Fibroblast of lung (primary cell): ENCODE data around the gene HERC2. TPM values are rescaled to one million over a fixed set of nuclear protein-coding genes. Genes with fewer than 3 reads are reported as not detected.
"Not testable (repeated sequence)": the region's sequence is repeated elsewhere in the genome, so short reads cannot be mapped to it uniquely, and the experiment has no call there.

Experiments
- DNase-seq, 2 donors: peaks; one replicate each; pipeline versions ENCODE4 v3.0.0 to v3.0.0-alpha.2; 2010; ENCODE audit warnings: low read depth in 2 of 2
- H2AFZ ChIP-seq: 2 replicates; pipeline ENCODE4 v1.5.1; 2012; ENCODE audit warnings: low read length, control low read depth, inconsistent platforms
- H3K27ac ChIP-seq: 2 replicates; pipeline ENCODE4 v1.5.1; 2011; ENCODE audit warnings: low read length, control low read depth; ENCODE audit not compliant: insufficient read depth
- H3K27me3 ChIP-seq: 2 replicates; pipeline ENCODE4 v1.5.1; 2011; ENCODE audit warnings: mild to moderate bottlenecking, low read length; ENCODE audit not compliant: control insufficient read depth, insufficient read depth
- H3K36me3 ChIP-seq: 2 replicates; pipeline ENCODE4 v1.5.1; 2011; ENCODE audit warnings: low read length; ENCODE audit not compliant: control insufficient read depth, insufficient read depth
- H3K4me1 ChIP-seq: 2 replicates; pipeline ENCODE4 v1.5.1; 2011; ENCODE audit warnings: low read length; ENCODE audit not compliant: control insufficient read depth, insufficient read depth; ENCODE audit errors: extremely low read depth
- H3K4me2 ChIP-seq: 2 replicates; pipeline ENCODE4 v1.5.1; 2011; ENCODE audit warnings: low read length, control low read depth; ENCODE audit not compliant: insufficient read depth; ENCODE audit errors: extremely low read depth
- H3K4me3 ChIP-seq, 4 experiments: fragments of 200-600 bp in 1 of 4; sonication (generic) in 1 of 4; replicated peaks in 1 of 4; 2 replicates each; pipeline ENCODE4 v1.5.1; 2011 to 2016; ENCODE audit warnings: low read length in 4 of 4, low read depth in 3 of 4, mild to moderate bottlenecking in 3 of 4, control low read depth in 2 of 4, inconsistent platforms in 1 of 4, mixed read lengths in 1 of 4; ENCODE audit not compliant: insufficient read depth in 1 of 4; ENCODE audit errors: control extremely low read depth in 1 of 4
- H3K79me2 ChIP-seq: 2 replicates; pipeline ENCODE4 v1.5.1; 2012; ENCODE audit warnings: mild to moderate bottlenecking, low read length, inconsistent platforms; ENCODE audit not compliant: control insufficient read depth, insufficient read depth
- H3K9ac ChIP-seq: 2 replicates; pipeline ENCODE4 v1.5.1; 2011; ENCODE audit warnings: mild to moderate bottlenecking, low read length, control low read depth; ENCODE audit not compliant: insufficient read depth
- H3K9me3 ChIP-seq: 2 replicates; pipeline ENCODE4 v1.5.1; 2012; ENCODE audit warnings: low read depth, low read length; ENCODE audit not compliant: control insufficient read depth, insufficient read depth
- H4K20me1 ChIP-seq: 2 replicates; pipeline ENCODE4 v1.5.1; 2011; ENCODE audit warnings: low read length; ENCODE audit not compliant: control insufficient read depth, insufficient read depth; ENCODE audit errors: extremely low read depth
- CTCF ChIP-seq, 2 donors: IDR thresholded peaks in 1 of 2; conservative IDR thresholded peaks in 1 of 2; 1 replicate in 1 of 2; 2 replicates in 1 of 2; pipeline ENCODE4 v1.5.1; 2011 to 2012; ENCODE audit warnings: low read length in 2 of 2, control low read depth in 1 of 2, inconsistent platforms in 1 of 2, low read depth in 1 of 2, mild to moderate bottlenecking in 1 of 2
- EZH2 ChIP-seq: IDR thresholded peaks from 2 replicates; pipeline ENCODE4 v1.5.1; 2012; ENCODE audit warnings: low read length, control low read depth, mild to moderate bottlenecking; ENCODE audit errors: missing control alignments
- polyA plus RNA-seq, 2 donors: library from polyadenylated mRNA; depleted of rRNA in 1 of 2; stranded (reverse) in 1 of 2; unstranded in 1 of 2; fragments of >200 nt; gene quantifications; 2 replicates each; pipeline ENCODE4 v1.2.1, GENCODE V29; 2011 to 2012; ENCODE audit warnings: missing spikeins in 1 of 2
- total RNA-seq: library from RNA; depleted of rRNA; stranded (reverse); fragments of >200 nt; gene quantifications from 2 replicates; pipeline ENCODE4 v1.2.1, GENCODE V29; 2014

HERC2 gene
- total and polyA plus RNA-seq, 2 donors (not counting 1 experiment from before 2014, with no cell fraction given), result 12.4 to 55.8 TPM

GRCh38 chr15:28243399-28243798 lies 78.6 kb downstream of the HERC2 start:
- no peaks in the 10 kb centered on the region for H3K79me2 ChIP-seq
- H3K4me1 ChIP-seq, result no peaks in the 10 kb centered on the region
- H3K27me3 ChIP-seq, result no peaks in the 10 kb centered on the region
- no peak for TF ChIP-seq EZH2
- TF ChIP-seq CTCF (conservative IDR thresholded peaks at IDR 0.05 in 1 of 2, IDR thresholded peaks at IDR 0.05 in 1 of 2; ENCODE audit: low read depth in 1 of 2, low read length in 2 of 2), result no peak
- no peaks in the 10 kb centered on the region for H3K9me3 ChIP-seq
- H3K4me3 ChIP-seq, result no peak overlapping the region
- H2AFZ ChIP-seq, result no peak overlapping the region
- no peak for DNase-seq
- H3K9ac ChIP-seq, result no peak overlapping the region
- peaks cover 2% of the 10 kb centered on the region for H3K36me3 ChIP-seq
- H3K27ac ChIP-seq, result no peak overlapping the region
- H4K20me1 ChIP-seq, result no peaks in the 10 kb centered on the region
- no peak overlapping the region for H3K4me2 ChIP-seq

DNA sequence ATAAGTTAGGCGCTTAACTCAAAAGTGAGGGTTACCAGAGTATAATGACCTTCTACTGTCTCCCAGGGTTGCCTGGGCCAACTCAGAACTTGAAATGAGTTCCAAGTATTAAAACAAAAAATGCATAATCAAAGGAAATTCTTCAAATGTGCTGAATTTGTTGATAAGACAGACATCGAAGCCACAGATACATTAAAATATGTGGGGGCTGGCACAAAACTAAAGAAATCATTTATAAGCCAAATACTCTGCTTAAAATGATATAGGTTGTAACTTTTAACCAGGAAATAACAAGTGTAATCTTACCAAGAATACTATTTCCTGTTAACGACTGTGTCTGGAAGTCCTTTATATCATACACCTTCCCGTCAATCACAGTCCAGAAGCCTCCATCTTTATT lies 83.7 kb downstream of the HERC2 start:
- not testable (repeated sequence) for H3K4me1 ChIP-seq, DNase-seq, H3K9ac ChIP-seq, H4K20me1 ChIP-seq, H3K27ac ChIP-seq, H3K4me3 ChIP-seq, H3K27me3 ChIP-seq, H3K4me2 ChIP-seq, H3K9me3 ChIP-seq, H3K79me2 ChIP-seq, H3K36me3 ChIP-seq, H2AFZ ChIP-seq

- H3K27ac ChIP-seq, H4K20me1 ChIP-seq, DNase-seq, H2AFZ ChIP-seq, H3K9me3 ChIP-seq, H3K4me3 ChIP-seq, H3K79me2 ChIP-seq, H3K27me3 ChIP-seq, H3K9ac ChIP-seq, H3K4me1 ChIP-seq, H3K4me2 ChIP-seq, H3K36me3 ChIP-seq: not testable (repeated sequence)
Measured at GRCh38 chr15:28231743-28232142, 90.2 kb downstream of the HERC2 start.

DNA sequence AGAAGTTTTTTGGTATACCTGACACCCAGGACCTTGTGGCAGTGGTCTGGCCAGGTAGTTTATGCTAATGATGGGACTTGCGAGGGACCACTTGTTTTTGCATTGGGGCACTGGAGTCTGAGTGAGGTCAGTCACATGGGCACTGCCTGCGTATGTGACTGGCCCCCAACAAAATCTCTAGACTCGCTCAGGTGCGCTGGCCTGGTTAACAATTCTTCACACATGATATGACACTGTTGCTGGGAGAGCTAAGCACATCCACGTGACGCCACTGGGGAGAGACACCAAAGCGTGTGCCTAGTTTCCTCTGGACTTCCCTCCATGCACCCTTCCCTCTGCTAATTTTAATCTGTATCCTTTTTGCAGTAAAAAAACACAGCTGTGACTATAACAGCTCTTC lies 90.6 kb downstream of the HERC2 start:
- H3K4me1 ChIP-seq, H3K79me2 ChIP-seq, H3K4me2 ChIP-seq, H3K9ac ChIP-seq, H3K4me3 ChIP-seq, H3K9me3 ChIP-seq, H4K20me1 ChIP-seq, H3K36me3 ChIP-seq, H3K27me3 ChIP-seq, H3K27ac ChIP-seq, DNase-seq, H2AFZ ChIP-seq: not testable (repeated sequence)

GRCh38 chr15:28228990-28229640 lies 92.9 kb downstream of the HERC2 start:
- H4K20me1 ChIP-seq, H3K9me3 ChIP-seq, H3K4me1 ChIP-seq, DNase-seq, H2AFZ ChIP-seq, H3K27ac ChIP-seq, H3K4me3 ChIP-seq, H3K27me3 ChIP-seq, H3K36me3 ChIP-seq, H3K79me2 ChIP-seq, H3K4me2 ChIP-seq, H3K9ac ChIP-seq: not testable (repeated sequence)
